ENCODE data around the gene BCL2L15.

BCL2L15 gene

GRCh38 chr1:113834716-113835115 is 52.7 kb downstream of the BCL2L15 start:
- Histone ChIP-seq H4K91ac (ENCODE audit: low read depth, low read length) (no peak overlapping the region), H2BK12ac (ENCODE audit: low read length) (no peak overlapping the region), H4K8ac (ENCODE audit: low read depth, low read length) (no peak overlapping the region), H3K79me2 (ENCODE audit: control insufficient read depth, insufficient read depth, low read length, poor library complexity) (no peaks in the 10 kb centered on the region), H3K4ac (ENCODE audit: low read depth, low read length) (no peak overlapping the region), H3K36me3 (ENCODE audit: control insufficient read depth in 1 of 2, insufficient read depth in 2 of 2, low read length in 2 of 2) (no peaks in the 10 kb centered on the region), H3K27me3 (ENCODE audit: insufficient read depth, low read length) (no peaks in the 10 kb centered on the region), H3K18ac (ENCODE audit: low read length) (no peak overlapping the region), H2AFZ (ENCODE audit: insufficient read depth, low read length, poor library complexity) (no peak overlapping the region), H3K14ac (ENCODE audit: low read length) (no peak overlapping the region), H2BK120ac (ENCODE audit: insufficient read depth, low read length, poor library complexity) (no peak overlapping the region), H3K4me2 (ENCODE audit: low read length) (no peak overlapping the region), H3K4me3 (ENCODE audit: low read depth, low read length) (no peak overlapping the region), H3K79me1 (ENCODE audit: low read length) (no peaks in the 10 kb centered on the region), H3K9me3 (ENCODE audit: insufficient read depth, low read depth, low read length) (no peaks in the 10 kb centered on the region), H3K23ac (ENCODE audit: low read length) (no peak overlapping the region), H3K27ac (ENCODE audit: low read depth, low read length) (no peak overlapping the region), H3K9ac (ENCODE audit: low read length) (no peak overlapping the region), H3K4me1 (ENCODE audit: control insufficient read depth in 1 of 2, insufficient read depth in 2 of 2, low read length in 2 of 2) (no peaks in the 10 kb centered on the region), H2BK5ac (ENCODE audit: low read depth, low read length, poor library complexity) (no peak overlapping the region), H2AK5ac (ENCODE audit: low read length) (no peak overlapping the region), H4K12ac (ENCODE audit: low read depth, low read length) (no peak overlapping the region)
- no peak for DNase-seq
- WGBS (ENCODE audit: extremely low coverage, insufficient coverage, insufficient read length), result no CpG with 5 or more reads among the region's 2 CpGs
